K562 (cell line): Measurements from ENCODE around the gene SGSH. TPM values are rescaled to one million over a fixed set of nuclear protein-coding genes. Genes with fewer than 3 reads are reported as not detected.

ENCODE experiments used
- ATAC-seq: fragments of 200-7000 bp; cut with Tn5 transposase; 3 replicates; pipeline ENCODE4 v1.9.1; 2020; ENCODE audit warnings: moderate library complexity
- BruUV-seq: library from RNA; stranded (reverse); fragments of 400-500 nt; replicated peaks from 2 replicates; lab custom pipeline; 2021; lab: Mats Ljungman, UMichigan
- CTCF ChIA-PET: fragments of 300-600 bp; formaldehyde crosslinking; extraction: SDS; loops from one replicate; lab custom pipeline; 2021; ENCODE audit warnings: low intra/inter-chr PET ratio; lab: Yijun Ruan, JAX
- POLR2A ChIA-PET: fragments of 300-600, 350-650 bp; sonication (Branson Sonifier 250); formaldehyde crosslinking; extraction: SDS; loops from one replicate; lab custom pipeline; 2021; ENCODE audit warnings: antibody characterized with exemption, inconsistent platforms; lab: Yijun Ruan, JAX
- DNase-seq, 4 experiments: peaks; one replicate each; pipeline versions ENCODE4 v3.0.0 to v3.0.0-alpha.2; 2011 to 2018; ENCODE audit warnings: low spot score in 3 of 4, mixed read lengths in 3 of 4; ENCODE audit errors: extremely low read depth in 1 of 4
- FAIRE-seq: peaks from 2 replicates; lab custom pipeline; 2011; peaks lifted over from hg19 to GRCh38; lab: Jason Lieb, UNC
- H2AFZ ChIP-seq: 2 replicates; pipeline ENCODE4 v1.6.0; 2011; ENCODE audit warnings: low read depth, low read length, control low read depth, inconsistent platforms
- H3K27ac ChIP-seq: fragments of 200-600 bp; 3 replicates; pipeline ENCODE4 v1.8.0; 2011; ENCODE audit warnings: low read depth, mild to moderate bottlenecking, control low read depth, inconsistent platforms, low read length, moderate library complexity, mixed read lengths; ENCODE audit errors: extremely low read depth
- H3K27me3 ChIP-seq, 2 experiments: fragments of 300-600 bp in 1 of 2; 2 replicates in 1 of 2; 3 replicates in 1 of 2; pipeline versions ENCODE4 v1.6.0 to v1.8.0; 2011; ENCODE audit warnings: inconsistent platforms in 2 of 2, low read length in 2 of 2, mild to moderate bottlenecking in 1 of 2, mixed read lengths in 1 of 2, moderate library complexity in 1 of 2; ENCODE audit not compliant: control insufficient read depth in 2 of 2, insufficient read depth in 2 of 2
- H3K36me3 ChIP-seq: fragments of 300-600 bp; 3 replicates; pipeline ENCODE4 v1.8.0; 2011; ENCODE audit warnings: mild to moderate bottlenecking, low read length, inconsistent platforms; ENCODE audit not compliant: control insufficient read depth, insufficient read depth
- H3K4me1 ChIP-seq, 2 experiments: fragments of 200-600 bp in 1 of 2; replicated peaks in 1 of 2; 2 replicates in 1 of 2; 3 replicates in 1 of 2; pipeline versions ENCODE4 v1.5.1 to v1.8.0; 2011; ENCODE audit warnings: inconsistent platforms in 2 of 2, low read length in 2 of 2, mild to moderate bottlenecking in 1 of 2, mixed read lengths in 1 of 2, moderate library complexity in 1 of 2; ENCODE audit not compliant: control insufficient read depth in 2 of 2, insufficient read depth in 2 of 2
- H3K4me2 ChIP-seq: 2 replicates; pipeline ENCODE4 v1.6.1; 2011; ENCODE audit warnings: low read length, control low read depth, inconsistent platforms, mixed read lengths; ENCODE audit not compliant: insufficient read depth
- H3K4me3 ChIP-seq: fragments of 200-600 bp; sonication (generic), shearing (Covaris generic); 2 replicates; pipeline ENCODE4 v1.5.1; 2016; ENCODE audit warnings: control low read depth, inconsistent platforms
- H3K79me2 ChIP-seq: fragments of 200-600 bp; 3 replicates; pipeline ENCODE4 v1.8.0; 2011; ENCODE audit warnings: low read length, inconsistent platforms; ENCODE audit not compliant: control insufficient read depth, insufficient read depth
- H3K9ac ChIP-seq, 2 experiments: 2 replicates each; pipeline versions ENCODE4 v1.6.0 to v1.6.1; 2011; ENCODE audit warnings: low read depth in 2 of 2, low read length in 2 of 2, control low read depth in 1 of 2, inconsistent platforms in 1 of 2, mild to moderate bottlenecking in 1 of 2, mixed read lengths in 1 of 2; ENCODE audit not compliant: insufficient read depth in 1 of 2
- H3K9me1 ChIP-seq: one replicate; pipeline ENCODE4 v1.6.0; 2011; ENCODE audit warnings: inconsistent platforms, mild to moderate bottlenecking, low read length, moderate library complexity; ENCODE audit not compliant: control insufficient read depth, insufficient read depth
- H3K9me3 ChIP-seq: replicated peaks from 2 replicates; pipeline ENCODE4 v1.5.1; 2011; ENCODE audit warnings: low read depth, low read length, inconsistent platforms; ENCODE audit not compliant: control insufficient read depth, insufficient read depth
- H4K20me1 ChIP-seq: replicated peaks from 2 replicates; pipeline ENCODE4 v1.6.1; 2011; ENCODE audit warnings: low read length, inconsistent platforms, mixed read lengths; ENCODE audit not compliant: control insufficient read depth, insufficient read depth
- CTCFL ChIP-seq: IDR thresholded peaks from 2 replicates; pipeline ENCODE4 v1.6.1; 2011; ENCODE audit warnings: borderline replicate concordance, low read depth, mild to moderate bottlenecking, moderate library complexity, low read length; ENCODE audit not compliant: insufficient read depth, poor library complexity, severe bottlenecking
- DMBX1 ChIP-seq: fragments of 250-450 bp; sonication (Bioruptor Pico); IDR thresholded peaks from 2 replicates; pipeline ENCODE4 v1.8.0; 2022; ENCODE audit warnings: inconsistent platforms, mild to moderate bottlenecking, moderate library complexity, borderline replicate concordance
- POLR2B ChIP-seq: fragments of 450-650 bp; IDR thresholded peaks from 2 replicates; pipeline ENCODE4 v1.6.1; 2018; ENCODE audit warnings: low read depth; ENCODE audit not compliant: partially characterized antibody
- ZNF174 ChIP-seq: fragments of 250-450 bp; sonication (Bioruptor Pico); IDR thresholded peaks from 2 replicates; pipeline ENCODE4 v1.4.0; 2020; ENCODE audit warnings: mild to moderate bottlenecking
- WGBS: fragments of 100-300 bp; shearing (Covaris generic); methylation state at CpG from one replicate; pipeline ENCODE4 v1.1.6; 2016; ENCODE audit warnings: low coverage, mixed read lengths; ENCODE audit not compliant: insufficient coverage; ENCODE audit errors: missing lambda C conversion rate; 5-methylcytosine and 5-hydroxymethylcytosine counted together
- in situ Hi-C: fragments of 300-500 bp; cut with MboI; formaldehyde crosslinking; loops from 4 replicates; pipeline ENCODE4 v1.15.0; 2018; ENCODE audit warnings: inconsistent platforms, mixed read lengths
- intact Hi-C: fragments of 100-400 bp; cut with micrococcal nuclease; formaldehyde crosslinking; loops from 2 replicates; pipeline ENCODE4 v1.14.2; 2022
- polyA plus RNA-seq, 8 experiments: library from polyadenylated mRNA; depleted of rRNA in 4 of 8; stranded (reverse) in 5 of 8; unstranded in 3 of 8; fragments of >200 nt; fragmentation: Nextera tagmentation in 2 of 8; fragmentation: Illumina TruSeq in 1 of 8; extraction: Ambion mirVana in 2 of 8; extraction: Trizol in 1 of 8; gene quantifications; 2 replicates each; pipeline versions ENCODE4 v1.2.1 to v1.2.3, GENCODE V29; 2011 to 2014; ENCODE audit warnings: inconsistent platforms in 1 of 8, missing spikeins in 1 of 8
- total RNA-seq, 7 experiments: library from RNA; depleted of rRNA in 6 of 7; stranded (reverse); fragments of >200 nt in 6 of 7; fragmentation: Illumina TruSeq in 2 of 7; extraction: Trizol in 2 of 7; gene quantifications; 2 replicates each; pipeline versions ENCODE4 v1.2.1 to v1.2.3, GENCODE V29; 2011 to 2021; ENCODE audit warnings: low replicate concordance in 1 of 7

SGSH gene
- total and polyA plus RNA-seq, 9 of the 15 experiments (the other 6 are each of a cell fraction or from before 2014, with no cell fraction given) = 0.25 to 15.7 (median 4.9) TPM

GRCh38 chr17:80246266-80246681 lies 26.1 kb upstream of the SGSH start:
- Histone ChIP-seq H3K27me3 (no peaks in the 10 kb centered on the region), H3K79me2 (no peaks in the 10 kb centered on the region), H3K4me2 (no peak overlapping the region), H3K4me1 (peaks cover 0 to 43% of the 10 kb centered on the region in 2 experiments; a peak in 3 of 5 replicates), H3K27ac (no peak overlapping the region), H2AFZ (no peak overlapping the region), H3K36me3 (no peaks in the 10 kb centered on the region), H3K9me3 (no peaks in the 10 kb centered on the region), H3K9me1 (no peaks in the 10 kb centered on the region), H4K20me1 (no peaks in the 10 kb centered on the region), H3K4me3 (no peak overlapping the region), H3K9ac (0 out of 4 replicates have a peak overlapping the region, but pooled peaks of 1 of the 2 experiments have one; percentile 23)
- in situ Hi-C loops (no loop called here), intact Hi-C loops (no loop called here)
- TF ChIP-seq ZNF174 (no peak), POLR2B (no peak)
- ChIA-PET CTCF (no interaction called here), POLR2A (no interaction called here)
- WGBS = 67% methylated on average over 16 of the region's 19 CpGs
- ATAC-seq = no peak
- FAIRE-seq = no peak
- DNase-seq = no peak
- no TSS peak for BruUV-seq

- FAIRE-seq = no peak
- H3K27ac ChIP-seq = no peak overlapping the region
- TF ChIP-seq DMBX1 (CRISPR knock-in tag) (no peak), CTCFL (no peak)
- TF ChIP-seq, all 486 proteins: peak for 0
- no TSS peak for BruUV-seq
- peaks cover 0 to 43% of the 10 kb centered on the region in 2 experiments; a peak in 3 of 5 replicates for H3K4me1 ChIP-seq
- no peaks in the 10 kb centered on the region for H3K9me1 ChIP-seq
- H3K27me3 ChIP-seq = no peaks in the 10 kb centered on the region
- intact Hi-C loops (no loop called here), in situ Hi-C loops (no loop called here)
- no peaks in the 10 kb centered on the region for H3K79me2 ChIP-seq
- ChIA-PET POLR2A (no interaction called here), CTCF (no interaction called here)
- no peaks in the 10 kb centered on the region for H4K20me1 ChIP-seq
- 72% methylated on average over 22 of the region's 27 CpGs for WGBS
- H2AFZ ChIP-seq = no peak overlapping the region
- H3K4me3 ChIP-seq = no peak overlapping the region
- H3K9me3 ChIP-seq = no peaks in the 10 kb centered on the region
- H3K36me3 ChIP-seq = no peaks in the 10 kb centered on the region
- ATAC-seq = no peak
- no peak for DNase-seq
- H3K4me2 ChIP-seq = no peak overlapping the region
- peak overlapping the region in 1 of 2 experiments; percentile 61; a peak in 2 of 4 replicates for H3K9ac ChIP-seq
These were observed 25.6 kb upstream of the SGSH start for GRCh38 chr17:80245566-80246265.
